Stimulated activated CD8-positive, alpha-beta memory T cell treated with anti-CD3 and anti-CD28 coated beads, Interleukin-7, amount 100 ng/mL, for 1 hour (primary cell): ENCODE measurements around the gene EMCN.
"Not testable (repeated sequence)": the region's sequence is repeated elsewhere in the genome, so short reads cannot be mapped to it uniquely, and the experiment has no call there.

ENCODE experiments used
- DNase-seq, 2 donors: peaks; one replicate each; pipeline ENCODE4 v3.0.0-alpha.2; 2020; ENCODE audit warnings: low read depth in 2 of 2

The EMCN gene

DNA sequence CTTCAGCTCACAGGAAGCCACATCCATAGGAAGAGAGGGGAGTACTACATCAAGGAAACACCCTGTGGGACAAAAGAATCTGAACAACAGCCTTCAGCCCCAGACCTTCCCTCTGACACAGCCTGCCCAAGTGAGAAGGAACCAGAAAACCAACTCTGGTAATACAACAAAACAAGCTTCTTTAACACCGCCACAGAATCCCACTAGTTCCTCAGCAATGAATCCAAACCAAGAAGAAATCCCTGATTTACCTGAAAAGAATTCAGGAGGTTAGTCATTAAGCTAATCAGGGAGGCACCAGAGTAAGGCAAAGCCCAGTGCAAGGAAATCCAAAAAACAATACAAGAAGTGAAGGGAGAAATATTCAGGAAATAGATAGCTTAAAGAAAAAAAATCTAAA, 137.4 kb downstream of the EMCN start:
- not testable (repeated sequence) for DNase-seq

- DNase-seq, result no peak
These were observed 138.2 kb downstream of the EMCN start for GRCh38 chr4:100379583-100380105.

DNA sequence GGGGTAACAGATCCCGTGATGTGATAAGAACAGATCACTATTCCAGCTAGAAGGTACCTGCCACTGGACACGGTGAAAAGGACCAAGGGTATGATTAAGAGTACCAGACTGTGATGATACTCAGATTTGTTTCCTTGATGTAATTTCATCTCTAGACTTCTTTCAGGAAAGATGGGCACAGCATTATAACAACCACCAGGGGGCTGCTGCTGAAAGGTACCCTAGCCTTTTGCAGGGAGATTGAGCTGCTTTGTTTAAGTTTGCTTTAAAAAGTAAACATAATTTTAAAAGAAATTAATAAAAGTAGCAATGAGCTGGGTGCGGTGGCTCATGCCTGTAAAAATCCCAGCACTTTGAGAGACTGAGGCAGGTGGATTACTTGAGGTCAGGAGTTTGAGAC, 145.4 kb downstream of the EMCN start:
- no peak for DNase-seq

DNA sequence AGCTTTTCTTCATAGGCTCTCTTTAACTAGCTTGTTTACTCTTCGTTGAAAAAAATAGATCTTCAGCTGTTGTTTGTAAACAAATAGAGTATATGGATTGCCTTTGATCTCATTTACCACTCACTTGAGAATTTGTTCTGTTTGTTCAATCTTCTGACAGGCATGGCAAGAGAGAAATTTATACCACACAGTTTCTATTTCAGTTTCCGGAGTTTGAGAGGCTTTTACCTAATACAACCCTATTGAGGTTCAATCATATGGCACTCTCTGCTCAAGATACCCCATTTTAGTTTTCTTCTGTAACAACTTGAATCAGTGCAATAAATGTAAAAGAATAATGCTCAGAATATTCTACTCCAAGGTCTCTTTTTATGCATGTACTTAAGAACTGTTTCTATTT, 148.0 kb downstream of the EMCN start:
- DNase-seq, result no peak

GRCh38 chr4:100367451-100367850, 150.4 kb downstream of the EMCN start:
- no peak for DNase-seq

DNA sequence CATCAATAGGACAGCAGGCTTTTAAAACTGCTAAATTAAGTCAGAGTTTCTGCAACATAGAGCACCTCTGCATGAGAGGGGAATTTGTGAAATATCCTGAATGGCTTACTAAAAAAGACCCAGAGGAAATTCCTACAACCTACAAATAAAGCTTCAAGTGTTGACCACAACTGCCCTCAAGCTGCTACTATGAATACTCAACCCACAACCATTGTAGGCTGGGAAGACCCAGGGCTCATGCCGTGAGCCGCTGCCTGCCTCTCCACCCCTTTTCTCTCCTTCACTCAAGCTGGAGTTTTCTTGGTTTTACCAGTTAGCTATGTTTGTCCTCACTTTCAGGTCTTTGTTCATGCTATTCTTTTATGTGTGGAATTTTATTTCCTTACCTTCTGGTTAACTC, 151.6 kb downstream of the EMCN start:
- DNase-seq, result no peak

GRCh38 chr4:100362366-100362765, 155.5 kb downstream of the EMCN start:
- DNase-seq, result no peak

GRCh38 chr4:100361336-100361735, 156.5 kb downstream of the EMCN start:
- no peak for DNase-seq

- no peak for DNase-seq
These were observed 157.6 kb downstream of the EMCN start for GRCh38 chr4:100360211-100360610.

DNA sequence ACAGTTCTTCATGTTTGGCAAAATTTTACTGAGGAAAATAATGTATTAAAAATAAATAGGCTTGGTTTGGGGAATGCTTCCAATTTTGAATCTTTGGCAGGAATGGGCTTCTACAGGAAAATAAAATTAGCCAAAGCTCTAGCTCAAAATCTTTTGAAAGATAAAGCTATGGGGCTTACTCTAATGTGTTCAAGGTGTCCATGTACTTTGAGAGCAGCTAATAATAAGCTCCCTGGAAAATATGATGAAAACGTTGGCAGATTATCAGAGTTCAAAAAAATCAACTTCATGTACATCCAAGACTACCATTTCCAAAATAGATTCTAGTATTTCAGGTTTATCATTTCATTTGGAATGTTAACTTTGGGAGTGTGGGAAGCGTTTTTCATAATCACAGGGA, 158.4 kb downstream of the EMCN start:
- no peak for DNase-seq

DNA sequence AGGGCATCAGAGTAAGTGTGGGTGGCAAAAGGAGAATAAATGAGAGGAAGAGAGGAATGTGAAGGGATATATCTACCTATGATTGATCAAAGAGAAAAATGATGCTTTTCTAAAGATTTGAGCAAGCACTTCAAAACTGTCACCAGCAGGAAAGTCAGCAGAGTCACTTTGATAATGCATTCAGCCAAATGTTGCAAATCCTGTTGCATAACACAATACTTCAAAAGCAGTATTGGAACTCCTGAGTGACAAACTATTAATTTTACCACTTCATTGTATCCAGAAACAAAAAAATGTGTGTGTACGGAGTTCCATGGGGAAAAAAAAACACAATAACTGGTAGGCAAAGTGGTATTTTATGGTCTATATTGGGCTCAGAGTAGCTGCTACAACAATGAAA, 160.3 kb downstream of the EMCN start:
- DNase-seq, result no peak

DNA sequence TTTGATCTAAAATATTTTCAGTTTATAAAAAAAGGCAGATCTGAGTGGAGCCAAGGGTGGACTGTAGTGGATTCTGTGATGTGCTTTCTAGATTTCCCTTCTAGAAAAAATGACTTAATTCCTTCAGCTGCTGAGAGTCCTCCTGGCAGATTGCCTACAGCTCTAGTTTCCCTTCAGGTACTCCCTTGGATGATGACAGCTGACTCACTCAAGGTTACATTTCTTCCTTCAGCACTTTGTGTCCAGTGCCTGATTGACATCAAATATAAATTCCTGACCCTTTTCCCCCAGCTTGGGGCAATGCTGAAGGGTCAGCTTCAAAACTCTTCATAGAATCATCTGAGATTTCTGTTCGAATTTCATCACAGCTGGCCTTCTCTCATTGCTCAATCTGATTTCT, 161.7 kb downstream of the EMCN start:
- DNase-seq, result no peak

DNA sequence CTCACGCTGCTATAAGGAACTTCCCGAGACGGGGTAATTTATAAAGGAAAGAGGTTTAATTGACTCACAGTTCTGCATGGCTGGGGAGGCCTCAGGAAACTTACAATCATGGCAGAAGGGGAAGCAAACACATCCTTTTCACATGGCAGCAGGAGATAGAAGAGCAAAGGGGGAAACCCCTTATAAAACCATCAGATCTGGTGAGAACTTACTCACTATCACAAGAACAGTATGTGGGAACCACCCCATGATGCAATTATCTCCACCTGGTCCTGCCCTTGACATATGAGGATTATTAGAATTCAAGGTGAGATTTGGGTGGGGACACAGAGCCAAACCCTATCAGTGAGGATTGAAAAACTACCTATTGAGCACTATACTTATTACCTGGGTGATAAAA, 165.5 kb downstream of the EMCN start:
- DNase-seq, result not testable (repeated sequence)

GRCh38 chr4:100348473-100348872, 169.3 kb downstream of the EMCN start:
- no peak for DNase-seq

DNA sequence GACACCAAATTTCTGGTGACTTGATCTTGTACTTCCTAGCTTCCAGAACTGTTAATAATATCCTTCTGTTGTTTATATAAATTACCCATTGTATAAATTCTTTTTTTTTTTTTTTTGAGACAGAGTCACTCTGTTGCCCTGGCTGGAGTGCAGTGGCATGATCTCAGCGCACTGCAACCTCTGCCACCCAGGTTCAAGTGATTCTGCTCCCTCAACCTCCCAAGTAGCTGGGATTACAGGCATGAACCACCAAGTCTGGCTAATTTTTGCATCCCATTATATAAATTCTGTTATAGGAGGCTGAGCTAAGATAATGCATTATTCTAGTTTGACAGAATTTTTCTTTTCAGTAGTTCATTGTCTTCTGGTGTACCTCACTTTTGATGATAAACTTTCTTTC, 170.6 kb downstream of the EMCN start:
- DNase-seq, result no peak

DNA sequence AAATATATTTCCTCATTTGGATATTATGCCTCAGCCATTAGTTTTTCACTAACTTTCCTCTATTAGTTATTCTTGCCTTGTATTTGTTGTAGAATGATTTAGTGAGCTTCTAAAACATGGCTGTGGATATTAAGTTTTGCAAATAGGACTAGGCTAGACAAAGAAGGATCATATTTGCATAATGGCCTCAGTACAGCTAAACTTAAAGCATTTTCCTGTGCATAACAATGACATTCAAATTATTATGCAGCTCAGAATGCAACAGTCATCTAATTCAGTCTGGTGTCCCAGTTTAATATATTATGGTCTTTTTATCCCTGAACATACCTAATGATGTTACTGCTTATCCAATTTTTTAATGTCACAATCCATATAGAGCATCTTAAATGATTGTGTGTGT, 172.2 kb downstream of the EMCN start:
- no peak for DNase-seq
